Measurements from ENCODE around the gene SP5.

The SP5 gene

DNA sequence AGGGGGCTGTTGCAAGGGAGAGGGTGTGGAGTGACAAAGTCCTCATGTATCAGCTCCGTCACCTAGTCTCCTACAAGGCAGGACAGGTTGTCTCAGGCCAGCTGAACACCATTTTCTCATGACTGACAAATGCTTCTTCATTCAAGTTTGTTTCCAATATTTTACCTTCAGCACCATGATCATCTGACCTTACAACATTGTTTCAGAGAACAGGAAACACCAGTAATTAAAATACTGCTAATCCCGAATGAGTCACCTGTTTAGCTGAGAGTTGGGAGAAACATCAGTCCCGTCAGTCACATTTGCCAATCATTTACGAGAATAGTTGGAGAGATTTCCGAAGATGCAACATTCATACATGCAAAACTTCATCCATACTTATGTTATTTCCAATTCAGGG lies 25.7 kb upstream of the SP5 start:
- Histone ChIP-seq H3K4me3 (ENCODE audit: low read length) (no peak overlapping the region), H3K4me1 (ENCODE audit: control insufficient read depth, insufficient read depth, low read length) (no peaks in the 10 kb centered on the region), H3K36me3 (ENCODE audit: control insufficient read depth, insufficient read depth, low read length, severe bottlenecking) (no peaks in the 10 kb centered on the region), H3K27me3 (replicated peaks; ENCODE audit: control insufficient read depth, insufficient read depth, low read length) (peaks cover 9% of the 10 kb centered on the region), H3K9ac (ENCODE audit: low read length) (no peak overlapping the region), H3K9me3 (ENCODE audit: control insufficient read depth, low read length) (no peaks in the 10 kb centered on the region)
- no peak for DNase-seq (ENCODE audit: low read depth)

GRCh38 chr2:170690640-170691039 lies 24.5 kb upstream of the SP5 start:
- H3K4me1 ChIP-seq (ENCODE audit: control insufficient read depth, insufficient read depth, low read length): no peaks in the 10 kb centered on the region
- H3K27me3 ChIP-seq (replicated peaks; ENCODE audit: control insufficient read depth, insufficient read depth, low read length): peaks cover 9% of the 10 kb centered on the region
- H3K4me3 ChIP-seq (ENCODE audit: low read length): no peak overlapping the region
- H3K36me3 ChIP-seq (ENCODE audit: control insufficient read depth, insufficient read depth, low read length, severe bottlenecking): no peaks in the 10 kb centered on the region
- H3K9me3 ChIP-seq (ENCODE audit: control insufficient read depth, low read length): no peaks in the 10 kb centered on the region
- H3K9ac ChIP-seq (ENCODE audit: low read length): no peak overlapping the region
- DNase-seq (ENCODE audit: low read depth): no peak

GRCh38 chr2:170694316-170694715 lies 20.8 kb upstream of the SP5 start:
- no peak for DNase-seq (ENCODE audit: low read depth)
- H3K4me1 ChIP-seq (ENCODE audit: control insufficient read depth, insufficient read depth, low read length): no peaks in the 10 kb centered on the region
- no peaks in the 10 kb centered on the region for H3K9me3 ChIP-seq (ENCODE audit: control insufficient read depth, low read length)

DNA sequence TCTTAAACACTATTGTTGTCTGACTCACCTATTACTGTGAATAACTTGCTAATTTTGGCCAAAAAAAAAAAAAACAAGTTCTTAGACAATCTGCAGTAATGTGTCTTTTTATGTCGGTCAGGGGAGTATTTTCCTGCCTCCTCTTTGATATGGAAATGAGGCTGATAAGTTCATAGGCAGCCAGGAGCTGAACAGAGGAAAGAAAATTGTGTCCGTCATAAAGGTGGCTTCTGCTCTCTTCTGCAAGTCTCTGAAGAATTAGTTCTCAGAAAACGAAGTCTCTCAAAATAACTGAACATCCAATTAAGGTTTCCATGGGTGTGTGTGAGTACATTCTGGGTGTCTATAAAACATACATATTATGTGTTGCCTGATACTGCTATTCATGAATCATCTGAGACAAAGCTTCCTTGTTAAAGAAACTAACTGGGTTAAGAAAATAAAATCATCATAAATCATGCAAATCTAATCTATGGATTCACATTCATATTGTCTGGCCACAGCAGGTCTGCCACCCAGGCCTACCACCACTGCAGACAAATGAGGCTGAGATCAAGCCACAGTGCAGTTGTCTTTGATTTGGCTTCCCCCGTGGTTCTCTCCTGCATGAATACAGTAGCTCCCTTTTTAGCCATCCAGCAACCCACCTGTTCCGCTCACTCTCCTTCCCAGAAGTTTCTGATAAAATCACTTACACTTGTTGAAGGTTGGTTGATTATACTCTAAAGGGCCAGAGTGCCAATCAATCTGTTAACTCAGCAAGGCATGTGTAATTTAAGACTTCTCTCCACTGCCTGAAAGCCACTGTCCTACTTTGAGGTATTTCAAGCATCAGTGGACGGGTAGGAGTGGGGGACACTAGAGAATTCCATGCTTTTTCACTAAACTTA lies 19.4 kb upstream of the SP5 start:
- DNase-seq (ENCODE audit: low read depth): no peak
- Histone ChIP-seq H3K4me1 (ENCODE audit: control insufficient read depth, insufficient read depth, low read length) (no peaks in the 10 kb centered on the region), H3K36me3 (ENCODE audit: control insufficient read depth, insufficient read depth, low read length, severe bottlenecking) (no peaks in the 10 kb centered on the region), H3K9me3 (ENCODE audit: control insufficient read depth, low read length) (no peaks in the 10 kb centered on the region), H3K9ac (ENCODE audit: low read length) (no peak overlapping the region), H3K27me3 (replicated peaks; ENCODE audit: control insufficient read depth, insufficient read depth, low read length) (peaks cover 4% of the 10 kb centered on the region), H3K4me3 (ENCODE audit: low read length) (no peak overlapping the region)

More at GRCh38 chr2:170694316-170694715, 20.8 kb upstream of the SP5 start:
- peaks cover 9% of the 10 kb centered on the region for H3K27me3 ChIP-seq (replicated peaks; ENCODE audit: control insufficient read depth, insufficient read depth, low read length)
- no peak overlapping the region for H3K9ac ChIP-seq (ENCODE audit: low read length)
- no peak overlapping the region for H3K4me3 ChIP-seq (ENCODE audit: low read length)
- H3K36me3 ChIP-seq (ENCODE audit: control insufficient read depth, insufficient read depth, low read length, severe bottlenecking): no peaks in the 10 kb centered on the region

DNA sequence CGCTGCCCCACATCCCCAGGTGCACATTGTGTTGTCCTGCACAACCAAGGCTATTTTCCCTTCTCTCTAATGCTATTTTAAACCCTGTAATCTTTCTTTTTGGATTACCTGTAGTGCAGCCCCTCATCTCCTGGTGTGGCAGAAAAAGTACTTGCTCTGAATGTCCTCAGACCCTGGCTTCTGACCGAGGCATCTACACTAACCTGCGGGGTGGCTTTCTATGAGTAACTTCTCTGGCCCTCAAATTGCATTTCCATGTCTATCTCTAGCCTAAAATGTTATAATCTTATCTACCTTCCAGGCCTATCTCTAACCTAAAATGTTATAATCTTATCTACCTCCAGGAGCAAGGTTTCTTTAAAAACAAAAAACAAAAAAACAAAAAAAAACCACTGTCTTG lies 18.2 kb upstream of the SP5 start:
- peaks cover under 1% of the 10 kb centered on the region for H3K27me3 ChIP-seq (replicated peaks; ENCODE audit: control insufficient read depth, insufficient read depth, low read length)
- DNase-seq (ENCODE audit: low read depth): no peak
- peaks cover 4% of the 10 kb centered on the region for H3K4me1 ChIP-seq (ENCODE audit: control insufficient read depth, insufficient read depth, low read length)
- H3K9me3 ChIP-seq (ENCODE audit: control insufficient read depth, low read length): no peaks in the 10 kb centered on the region
- no peak overlapping the region for H3K9ac ChIP-seq (ENCODE audit: low read length)
- H3K36me3 ChIP-seq (ENCODE audit: control insufficient read depth, insufficient read depth, low read length, severe bottlenecking): no peaks in the 10 kb centered on the region
- no peak overlapping the region for H3K4me3 ChIP-seq (ENCODE audit: low read length)

GRCh38 chr2:170701011-170701410 lies 14.1 kb upstream of the SP5 start:
- Histone ChIP-seq H3K9me3 (ENCODE audit: control insufficient read depth, low read length) (peaks cover 11% of the 10 kb centered on the region), H3K9ac (ENCODE audit: low read length) (no peak overlapping the region), H3K4me1 (ENCODE audit: control insufficient read depth, insufficient read depth, low read length) (peaks cover 4% of the 10 kb centered on the region), H3K4me3 (ENCODE audit: low read length) (no peak overlapping the region), H3K36me3 (ENCODE audit: control insufficient read depth, insufficient read depth, low read length, severe bottlenecking) (no peaks in the 10 kb centered on the region), H3K27me3 (replicated peaks; ENCODE audit: control insufficient read depth, insufficient read depth, low read length) (peaks cover 9% of the 10 kb centered on the region)
- DNase-seq (ENCODE audit: low read depth): no peak

GRCh38 chr2:170703776-170704476 lies 11.2 kb upstream of the SP5 start:
- H3K4me3 ChIP-seq (ENCODE audit: low read length): no peak overlapping the region
- peaks cover 4% of the 10 kb centered on the region for H3K4me1 ChIP-seq (ENCODE audit: control insufficient read depth, insufficient read depth, low read length)
- no peak for DNase-seq (ENCODE audit: low read depth)
- H3K9me3 ChIP-seq (ENCODE audit: control insufficient read depth, low read length): peaks cover 11% of the 10 kb centered on the region
- no peaks in the 10 kb centered on the region for H3K36me3 ChIP-seq (ENCODE audit: control insufficient read depth, insufficient read depth, low read length, severe bottlenecking)
- H3K27me3 ChIP-seq (replicated peaks; ENCODE audit: control insufficient read depth, insufficient read depth, low read length): peaks cover 9% of the 10 kb centered on the region
- H3K9ac ChIP-seq (ENCODE audit: low read length): no peak overlapping the region

GRCh38 chr2:170707821-170708795 lies 7.0 kb upstream of the SP5 start:
- Histone ChIP-seq H3K27me3 (replicated peaks; ENCODE audit: control insufficient read depth, insufficient read depth, low read length) (peaks cover 30% of the 10 kb centered on the region), H3K4me3 (ENCODE audit: low read length) (no peak overlapping the region)
- DNase-seq (ENCODE audit: low read depth): no peak

GRCh38 chr2:170710609-170710979 lies 4.5 kb upstream of the SP5 start:
- no peaks in the 10 kb centered on the region for H3K4me1 ChIP-seq (ENCODE audit: control insufficient read depth, insufficient read depth, low read length)
- no peaks in the 10 kb centered on the region for H3K9me3 ChIP-seq (ENCODE audit: control insufficient read depth, low read length)
- H3K27me3 ChIP-seq (replicated peaks; ENCODE audit: control insufficient read depth, insufficient read depth, low read length): peaks cover 33% of the 10 kb centered on the region
- DNase-seq (ENCODE audit: low read depth): no peak
- no peak overlapping the region for H3K4me3 ChIP-seq (ENCODE audit: low read length)
- H3K36me3 ChIP-seq (ENCODE audit: control insufficient read depth, insufficient read depth, low read length, severe bottlenecking): no peaks in the 10 kb centered on the region
- H3K9ac ChIP-seq (ENCODE audit: low read length): no peak overlapping the region

More at GRCh38 chr2:170707821-170708795, 7.0 kb upstream of the SP5 start:
- Histone ChIP-seq H3K4me1 (ENCODE audit: control insufficient read depth, insufficient read depth, low read length) (no peaks in the 10 kb centered on the region), H3K36me3 (ENCODE audit: control insufficient read depth, insufficient read depth, low read length, severe bottlenecking) (no peaks in the 10 kb centered on the region), H3K9ac (ENCODE audit: low read length) (no peak overlapping the region), H3K9me3 (ENCODE audit: control insufficient read depth, low read length) (peaks cover under 1% of the 10 kb centered on the region)

DNA sequence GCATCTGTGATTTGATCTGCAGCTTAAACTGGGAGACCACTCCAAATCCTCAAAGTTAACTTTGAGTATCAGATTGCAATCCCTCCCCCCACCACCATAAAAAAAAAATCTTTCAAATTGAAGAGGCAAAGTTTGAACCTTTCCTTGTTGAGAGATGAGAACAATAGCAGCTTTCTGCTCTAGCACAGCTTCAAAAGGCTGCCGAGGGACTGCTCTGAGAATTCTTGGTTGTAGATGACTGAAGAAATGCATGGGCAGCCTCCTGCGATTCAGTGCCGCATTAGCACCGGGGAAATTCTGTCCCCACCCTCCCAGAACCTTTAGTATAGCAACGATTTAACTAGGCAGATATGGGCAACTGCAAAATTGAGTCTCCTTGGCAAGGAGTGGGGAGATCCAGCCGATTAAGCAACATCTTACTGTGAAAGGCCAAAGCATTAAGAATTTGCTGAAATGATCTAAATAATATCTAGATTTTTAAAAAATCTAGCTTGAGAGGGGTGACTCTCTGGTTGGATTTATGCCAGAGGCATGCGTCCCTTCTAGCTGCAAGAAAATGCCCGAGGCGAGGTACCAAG lies 3.9 kb upstream of the SP5 start:
- Histone ChIP-seq H3K4me1 (ENCODE audit: control insufficient read depth, insufficient read depth, low read length) (no peaks in the 10 kb centered on the region), H3K27me3 (replicated peaks; ENCODE audit: control insufficient read depth, insufficient read depth, low read length) (peaks cover 33% of the 10 kb centered on the region), H3K36me3 (ENCODE audit: control insufficient read depth, insufficient read depth, low read length, severe bottlenecking) (no peaks in the 10 kb centered on the region), H3K9me3 (ENCODE audit: control insufficient read depth, low read length) (no peaks in the 10 kb centered on the region), H3K9ac (ENCODE audit: low read length) (no peak overlapping the region), H3K4me3 (ENCODE audit: low read length) (no peak overlapping the region)
- no peak for DNase-seq (ENCODE audit: low read depth)
